Stimulated activated CD8-positive, alpha-beta memory T cell treated with anti-CD3 and anti-CD28 coated beads, Interleukin-12 subunit alpha, Interleukin-12 subunit beta, amount 100 ng/mL, for 4 hours (primary cell): ENCODE measurements around the gene ESRRA.
"Not testable (repeated sequence)": the region's sequence is repeated elsewhere in the genome, so short reads cannot be mapped to it uniquely, and the experiment has no call there.

ENCODE experiments used
- DNase-seq: peaks from one replicate; pipeline ENCODE4 v3.0.0-alpha.2; 2020; ENCODE audit warnings: low read depth

Gene ESRRA

DNA sequence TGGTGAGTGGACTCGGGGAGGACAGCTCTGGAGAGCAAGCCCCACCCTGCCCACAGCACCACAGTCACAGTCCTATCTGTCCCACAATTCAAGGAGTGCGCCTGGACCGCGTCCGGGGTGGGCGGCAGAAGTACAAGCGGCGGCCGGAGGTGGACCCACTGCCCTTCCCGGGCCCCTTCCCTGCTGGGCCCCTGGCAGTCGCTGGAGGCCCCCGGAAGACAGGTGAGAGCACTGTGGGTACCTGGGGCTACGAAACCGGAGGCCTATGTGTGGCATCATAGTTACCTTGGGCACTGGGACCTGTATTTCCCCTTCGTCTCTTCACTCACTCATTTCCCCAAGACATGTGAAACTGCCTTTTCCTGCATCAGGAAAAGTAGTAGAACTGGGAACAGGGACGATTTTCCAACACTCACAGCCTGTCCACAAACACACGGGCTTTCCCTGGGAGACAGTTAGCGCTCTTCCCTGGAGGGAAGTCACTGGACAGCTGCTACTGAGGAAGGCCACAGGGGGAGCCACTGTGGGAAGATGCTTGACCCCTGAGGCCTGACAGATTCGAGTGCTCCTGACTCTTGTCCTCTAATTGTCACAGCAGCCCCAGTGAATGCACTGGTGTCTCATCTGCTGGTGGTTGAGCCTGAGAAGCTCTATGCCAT is 9.0 kb downstream of the ESRRA start:
- DNase-seq = no peak

DNA sequence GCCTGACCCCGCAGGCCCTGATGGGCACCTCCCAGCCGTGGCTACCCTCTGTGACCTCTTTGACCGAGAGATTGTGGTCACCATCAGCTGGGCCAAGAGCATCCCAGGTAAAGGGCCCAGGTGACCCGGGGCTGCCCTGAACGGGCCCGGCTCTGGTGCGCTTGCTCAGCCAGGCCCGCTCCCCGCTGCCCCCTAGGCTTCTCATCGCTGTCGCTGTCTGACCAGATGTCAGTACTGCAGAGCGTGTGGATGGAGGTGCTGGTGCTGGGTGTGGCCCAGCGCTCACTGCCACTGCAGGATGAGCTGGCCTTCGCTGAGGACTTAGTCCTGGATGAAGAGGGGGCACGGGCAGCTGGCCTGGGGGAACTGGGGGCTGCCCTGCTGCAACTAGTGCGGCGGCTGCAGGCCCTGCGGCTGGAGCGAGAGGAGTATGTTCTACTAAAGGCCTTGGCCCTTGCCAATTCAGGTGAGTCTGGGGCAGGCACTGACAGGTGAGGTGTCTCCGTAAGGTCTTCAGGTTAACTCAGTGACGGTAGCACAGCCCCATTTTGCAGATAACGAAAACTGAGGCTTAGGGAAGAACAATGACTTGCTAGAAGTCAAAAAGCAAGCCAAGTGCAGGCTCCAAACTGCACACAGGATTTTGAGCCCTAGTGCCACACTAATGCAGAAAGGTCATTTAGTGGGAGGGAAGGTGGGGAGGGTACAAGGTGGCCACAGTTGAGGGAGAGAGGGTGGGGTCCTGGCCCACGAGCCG is 9.7 kb downstream of the ESRRA start:
- no peak for DNase-seq

DNA sequence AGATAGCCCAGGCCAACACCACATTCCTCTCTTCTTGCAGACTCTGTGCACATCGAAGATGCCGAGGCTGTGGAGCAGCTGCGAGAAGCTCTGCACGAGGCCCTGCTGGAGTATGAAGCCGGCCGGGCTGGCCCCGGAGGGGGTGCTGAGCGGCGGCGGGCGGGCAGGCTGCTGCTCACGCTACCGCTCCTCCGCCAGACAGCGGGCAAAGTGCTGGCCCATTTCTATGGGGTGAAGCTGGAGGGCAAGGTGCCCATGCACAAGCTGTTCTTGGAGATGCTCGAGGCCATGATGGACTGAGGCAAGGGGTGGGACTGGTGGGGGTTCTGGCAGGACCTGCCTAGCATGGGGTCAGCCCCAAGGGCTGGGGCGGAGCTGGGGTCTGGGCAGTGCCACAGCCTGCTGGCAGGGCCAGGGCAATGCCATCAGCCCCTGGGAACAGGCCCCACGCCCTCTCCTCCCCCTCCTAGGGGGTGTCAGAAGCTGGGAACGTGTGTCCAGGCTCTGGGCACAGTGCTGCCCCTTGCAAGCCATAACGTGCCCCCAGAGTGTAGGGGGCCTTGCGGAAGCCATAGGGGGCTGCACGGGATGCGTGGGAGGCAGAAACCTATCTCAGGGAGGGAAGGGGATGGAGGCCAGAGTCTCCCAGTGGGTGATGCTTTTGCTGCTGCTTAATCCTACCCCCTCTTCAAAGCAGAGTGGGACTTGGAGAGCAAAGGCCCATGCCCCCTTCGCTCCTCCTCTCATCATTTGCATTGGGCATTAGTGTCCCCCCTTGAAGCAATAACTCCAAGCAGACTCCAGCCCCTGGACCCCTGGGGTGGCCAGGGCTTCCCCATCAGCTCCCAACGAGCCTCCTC is 10.6 kb downstream of the ESRRA start:
- not testable (repeated sequence) for DNase-seq

DNA sequence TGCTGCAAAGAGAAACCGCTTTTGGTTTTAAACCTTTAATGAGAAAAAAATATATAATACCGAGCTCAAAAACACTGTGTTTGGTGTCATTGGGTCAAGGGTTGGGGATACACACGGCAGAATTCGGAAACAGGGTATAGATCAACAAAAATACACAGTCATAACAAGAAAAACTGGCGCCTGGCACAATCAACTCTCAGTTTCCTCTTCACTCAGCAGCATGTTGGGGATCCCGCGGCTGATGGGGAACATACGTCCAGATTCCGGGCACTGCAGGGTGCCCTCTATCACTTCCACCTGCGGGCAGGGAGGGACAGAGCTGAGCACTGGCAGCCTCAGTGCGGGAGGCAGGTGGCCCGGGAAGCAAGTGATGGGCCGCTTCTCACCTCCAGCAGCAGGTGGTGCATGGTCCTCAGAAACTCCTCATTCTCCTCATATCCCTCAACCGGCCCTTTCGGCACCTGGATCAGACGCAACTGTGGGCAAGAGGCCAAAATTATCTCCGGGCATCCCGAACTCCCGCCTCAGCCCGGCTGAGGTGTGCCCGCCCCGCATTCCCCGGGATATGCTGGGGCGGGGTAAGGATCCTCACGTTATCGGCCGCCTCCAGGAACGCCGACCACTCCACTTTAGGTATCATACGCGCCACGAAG is 11.5 kb downstream of the ESRRA start:
- no peak for DNase-seq

DNA sequence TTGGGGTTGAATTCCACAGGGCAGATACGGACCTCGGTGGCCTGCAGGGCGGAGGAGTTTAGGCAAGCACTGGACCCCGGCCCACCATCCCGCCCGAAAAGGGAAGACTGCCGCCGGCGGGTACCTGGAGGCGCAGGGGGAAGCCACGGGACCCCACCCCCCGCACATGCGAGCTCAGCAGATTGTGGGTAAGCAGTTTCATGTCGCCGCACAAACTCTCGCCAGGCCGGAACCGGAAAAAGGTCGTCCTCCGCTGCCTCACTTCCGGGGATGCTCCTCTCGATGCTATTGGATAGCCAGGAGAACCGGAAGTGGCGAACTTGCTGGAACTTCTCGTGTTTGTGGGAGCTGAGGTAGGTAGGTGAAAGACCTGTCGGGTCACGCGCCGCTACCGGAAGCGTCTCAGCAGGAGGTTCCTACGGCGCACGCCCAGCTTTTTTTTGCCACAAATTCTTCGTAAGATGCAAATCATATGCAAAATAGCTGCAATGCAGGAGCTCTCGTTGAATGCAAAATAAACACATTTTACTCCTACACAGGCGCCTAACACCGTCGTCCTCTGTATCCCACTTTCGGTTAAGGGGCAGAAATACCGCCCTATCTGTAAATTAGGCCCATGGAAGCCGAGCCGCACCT is 12.1 kb downstream of the ESRRA start, which contains the start of gene TRMT112:
TSS of gene TRMT112 (minus strand) at position 235 of the 636 bp plus-strand sequence. CDS start at position 202, 33 bp downstream.
- peak; percentile 90 for DNase-seq

DNA sequence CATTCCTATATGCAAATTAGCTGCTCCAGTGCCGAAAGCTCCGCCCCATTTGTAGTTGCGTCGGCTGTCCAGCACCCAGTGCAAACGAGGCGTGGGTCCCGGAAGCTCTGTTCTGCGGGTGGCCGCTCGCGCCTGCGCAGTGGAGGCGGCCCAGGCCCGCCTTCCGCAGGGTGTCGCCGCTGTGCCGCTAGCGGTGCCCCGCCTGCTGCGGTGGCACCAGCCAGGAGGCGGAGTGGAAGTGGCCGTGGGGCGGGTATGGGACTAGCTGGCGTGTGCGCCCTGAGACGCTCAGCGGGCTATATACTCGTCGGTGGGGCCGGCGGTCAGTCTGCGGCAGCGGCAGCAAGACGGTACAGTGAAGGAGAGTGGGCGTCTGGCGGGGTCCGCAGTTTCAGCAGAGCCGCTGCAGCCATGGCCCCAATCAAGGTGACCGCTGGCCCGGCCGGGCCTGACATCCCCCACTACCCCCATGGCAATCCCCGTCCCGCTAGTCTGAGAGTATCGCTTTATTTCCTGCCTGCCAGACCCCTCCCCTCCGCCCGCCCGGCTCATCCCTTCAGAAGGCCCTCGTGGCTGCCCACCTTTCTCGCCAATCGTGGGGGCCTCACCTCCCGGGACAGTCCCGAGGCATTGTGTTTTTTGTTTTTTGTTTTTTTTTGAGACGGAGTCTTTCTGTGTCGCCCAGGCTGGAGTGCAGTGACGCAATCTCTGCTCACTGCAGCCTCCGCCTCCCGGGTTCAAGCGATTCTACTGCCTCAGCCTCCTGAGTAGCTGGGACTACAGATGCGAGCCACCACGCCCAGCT is 12.8 kb downstream of the ESRRA start, which contains the start of gene PRDX5:
TSS of gene PRDX5 (plus strand) at position 161 of the 805 bp plus-strand sequence. CDS start at position 256, 95 bp downstream.
- DNase-seq = peak; percentile 93

DNA sequence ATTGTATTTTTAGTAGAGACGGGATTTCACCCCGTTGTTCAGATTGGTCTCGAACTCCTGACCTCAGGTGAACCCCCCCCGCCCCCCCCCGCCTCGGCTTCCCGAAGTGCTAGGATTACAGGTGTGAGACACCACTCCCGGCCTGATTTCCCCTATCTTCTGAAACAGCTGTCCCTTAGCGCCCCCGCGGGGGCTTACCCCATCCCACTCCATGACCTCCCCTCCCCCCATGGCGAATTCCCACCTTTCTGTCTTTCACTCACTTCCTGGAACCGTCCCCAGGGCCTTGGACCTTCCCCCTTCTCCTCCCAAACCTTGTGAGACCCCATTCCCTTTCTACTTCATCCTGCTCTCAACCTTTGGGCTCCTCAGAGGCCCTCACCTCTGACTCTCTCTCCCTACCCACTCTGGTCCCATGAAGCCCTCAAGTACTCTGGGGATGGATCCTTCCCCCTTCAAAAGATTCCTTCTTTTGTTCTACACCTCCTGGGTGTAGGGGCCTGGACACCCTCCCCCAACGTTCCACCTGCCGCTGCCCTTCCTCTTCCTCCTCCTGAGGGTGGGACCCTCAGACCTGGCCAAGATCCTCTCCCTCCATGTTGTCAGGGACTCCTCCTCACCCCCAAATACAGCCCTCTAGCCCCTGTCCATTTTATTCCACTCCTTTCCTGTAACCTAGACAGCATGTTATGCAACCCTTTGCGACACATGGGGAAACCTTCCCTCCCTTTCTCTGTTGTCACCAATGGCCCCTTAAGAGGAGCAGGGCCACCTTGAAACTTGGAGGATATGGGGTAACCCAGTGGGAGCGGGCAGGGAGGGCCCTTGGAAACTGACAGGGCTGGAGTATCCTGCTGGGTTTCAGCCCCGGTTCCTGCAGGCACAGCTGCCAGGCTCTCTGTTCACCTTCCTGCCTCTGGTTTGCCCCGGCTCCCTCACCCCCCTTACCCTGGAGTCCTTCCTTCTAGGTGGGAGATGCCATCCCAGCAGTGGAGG is 13.7 kb downstream of the ESRRA start:
- DNase-seq = no peak

DNA sequence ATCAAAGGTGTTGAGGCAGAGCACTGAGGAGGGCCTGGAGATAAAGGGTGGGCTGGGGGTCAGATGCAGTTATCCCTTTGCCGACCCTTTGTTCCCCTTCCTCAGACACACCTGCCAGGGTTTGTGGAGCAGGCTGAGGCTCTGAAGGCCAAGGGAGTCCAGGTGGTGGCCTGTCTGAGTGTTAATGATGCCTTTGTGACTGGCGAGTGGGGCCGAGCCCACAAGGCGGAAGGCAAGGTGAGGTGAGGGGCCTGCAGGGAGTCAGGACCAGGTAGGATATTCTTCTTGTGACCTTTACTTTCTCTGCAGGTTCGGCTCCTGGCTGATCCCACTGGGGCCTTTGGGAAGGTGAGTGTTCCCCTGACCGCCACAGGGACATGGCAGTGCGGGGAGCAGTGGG is 15.2 kb downstream of the ESRRA start:
- DNase-seq = no peak

DNA sequence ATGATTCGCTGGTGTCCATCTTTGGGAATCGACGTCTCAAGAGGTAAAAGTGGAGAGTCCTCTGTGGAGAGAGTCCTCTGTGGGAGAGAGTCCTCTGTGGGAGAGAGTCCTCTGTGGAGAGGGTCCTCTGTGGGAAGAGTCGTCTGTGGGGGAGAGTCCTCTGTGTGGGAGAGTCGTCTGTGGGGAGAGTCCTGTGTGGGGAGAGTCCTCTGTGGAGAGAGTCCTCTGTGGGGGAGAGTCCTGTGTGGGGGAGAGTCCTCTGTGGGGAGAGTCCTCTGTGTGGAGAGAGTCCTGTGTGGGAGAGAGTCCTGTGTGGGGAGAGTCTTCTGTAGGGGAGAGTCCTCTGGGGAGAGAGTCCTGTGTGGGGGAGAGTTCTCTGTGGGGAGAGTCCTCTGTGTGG is 15.7 kb downstream of the ESRRA start:
- no peak for DNase-seq

DNA sequence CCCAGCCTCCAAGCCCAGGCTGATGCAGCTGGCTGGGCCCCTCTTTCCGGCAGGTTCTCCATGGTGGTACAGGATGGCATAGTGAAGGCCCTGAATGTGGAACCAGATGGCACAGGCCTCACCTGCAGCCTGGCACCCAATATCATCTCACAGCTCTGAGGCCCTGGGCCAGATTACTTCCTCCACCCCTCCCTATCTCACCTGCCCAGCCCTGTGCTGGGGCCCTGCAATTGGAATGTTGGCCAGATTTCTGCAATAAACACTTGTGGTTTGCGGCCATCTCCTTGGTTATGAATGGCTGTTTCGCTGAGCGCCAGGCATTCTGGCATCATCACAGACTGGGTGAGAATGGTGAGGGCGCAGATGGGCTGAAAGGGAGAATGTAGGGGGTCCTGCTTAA is 16.2 kb downstream of the ESRRA start:
- no peak for DNase-seq

DNA sequence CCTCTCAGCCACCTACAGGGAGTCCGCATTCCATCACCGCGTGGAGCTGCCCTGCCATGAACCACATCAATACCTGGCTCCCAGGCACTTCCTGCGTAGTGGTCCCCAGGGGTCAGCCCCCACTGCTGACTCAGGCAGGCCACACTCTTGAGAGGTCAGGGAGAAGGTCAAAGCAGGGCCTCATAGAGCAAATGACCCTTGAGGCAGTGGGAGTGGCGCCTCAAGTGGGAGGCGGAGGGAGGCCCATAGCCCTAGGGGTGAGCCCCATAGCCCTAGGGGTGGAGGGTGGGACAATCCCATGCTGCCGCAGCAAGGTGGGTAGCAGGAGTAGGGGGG is 17.6 kb downstream of the ESRRA start:
- DNase-seq = no peak

DNA sequence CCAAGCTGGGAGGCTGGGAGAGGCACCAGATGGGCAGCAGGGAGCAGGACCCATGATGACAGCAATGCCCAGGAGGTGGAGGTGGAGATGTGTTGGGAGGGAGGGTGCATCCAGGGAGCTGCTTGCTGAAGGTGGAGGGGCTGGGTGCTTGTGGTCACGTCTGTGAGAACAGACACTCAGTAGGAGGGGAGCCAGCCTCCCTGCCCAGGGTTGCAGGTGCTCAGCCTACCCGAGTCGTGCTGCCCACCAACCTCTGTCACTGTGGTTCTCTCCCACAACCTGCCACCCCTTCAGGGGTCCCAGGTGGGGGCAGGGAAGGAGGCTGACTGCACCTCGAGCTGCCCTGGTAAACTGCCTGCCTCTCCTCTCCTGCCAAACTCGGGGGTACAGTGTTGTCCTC is 18.0 kb downstream of the ESRRA start:
- DNase-seq = no peak

DNA sequence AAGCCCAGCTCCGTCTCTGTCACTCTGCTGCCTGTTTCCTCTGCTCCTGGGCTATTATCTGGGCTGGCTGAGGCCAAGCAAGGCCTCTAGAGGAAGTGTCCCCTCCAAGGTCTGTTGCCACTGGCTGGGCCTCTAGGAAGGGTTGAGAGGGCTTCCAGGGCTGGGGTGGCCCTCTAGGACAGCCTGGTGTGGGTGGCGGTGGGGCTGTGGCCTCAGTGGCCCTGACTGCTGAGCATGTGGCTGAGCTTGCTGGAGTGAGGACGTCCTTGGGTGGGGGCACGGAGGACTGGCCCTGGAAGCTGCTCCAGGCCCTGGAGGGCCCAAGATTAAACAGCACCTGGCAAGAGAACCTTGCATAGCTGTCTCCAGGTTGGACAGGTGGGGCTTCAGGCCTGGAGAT is 18.7 kb downstream of the ESRRA start:
- DNase-seq = not testable (repeated sequence)

DNA sequence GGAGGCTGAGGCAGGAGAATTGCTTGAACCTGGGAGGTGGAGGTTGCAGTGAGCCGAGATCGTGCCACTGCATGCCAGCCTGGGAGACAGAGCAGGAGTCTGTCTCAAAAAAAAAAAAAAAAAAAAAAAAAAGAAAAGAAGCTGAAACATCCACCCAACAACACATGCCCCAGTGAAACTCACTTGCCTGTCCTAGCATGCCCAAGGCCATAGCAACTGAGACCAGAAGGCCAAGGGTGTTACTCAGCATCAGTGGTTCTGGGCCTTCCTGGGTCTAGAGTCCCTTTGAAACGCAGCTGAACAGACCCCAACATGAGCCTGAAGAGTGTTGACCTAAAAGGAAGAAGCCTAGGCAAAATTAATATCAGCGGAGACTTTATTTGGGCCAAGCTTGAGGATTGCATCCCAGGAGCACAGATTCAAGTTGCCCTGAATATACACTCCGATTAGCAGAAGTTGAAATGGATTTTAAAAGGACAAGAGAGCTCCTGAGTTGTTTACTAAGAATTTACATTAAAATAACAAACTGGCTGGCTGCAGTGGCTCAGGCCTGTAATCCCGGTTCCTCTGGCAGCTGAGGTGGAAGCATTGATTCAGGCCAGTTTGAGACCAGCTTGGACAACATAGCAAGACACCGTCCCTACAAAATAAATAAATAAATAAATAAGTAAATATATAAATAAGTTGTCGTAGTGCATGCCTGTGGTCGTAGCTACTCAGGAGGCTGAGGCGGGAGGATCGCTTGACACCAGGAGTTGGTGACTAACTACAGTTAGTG is 19.6 kb downstream of the ESRRA start:
- no peak for DNase-seq

DNA sequence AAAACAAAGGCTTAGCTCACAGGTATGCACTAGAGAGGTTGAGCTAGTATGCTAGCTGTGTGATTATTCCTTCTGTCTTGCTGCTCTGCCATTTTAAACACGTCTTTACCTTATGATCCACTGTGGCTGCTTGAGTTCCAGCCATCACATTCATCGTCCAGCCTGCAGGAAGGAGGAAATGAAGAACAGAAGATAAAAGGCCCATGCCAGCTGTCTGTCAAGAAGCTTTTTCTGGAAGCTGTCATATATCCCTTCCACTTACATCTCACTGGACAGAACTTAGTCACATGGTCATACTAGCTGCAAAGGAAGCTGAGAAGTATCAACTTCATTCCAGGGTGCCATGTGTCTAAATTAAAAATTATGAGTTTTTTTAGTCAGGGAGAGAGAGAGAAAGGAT is 22.1 kb downstream of the ESRRA start:
- DNase-seq = no peak

DNA sequence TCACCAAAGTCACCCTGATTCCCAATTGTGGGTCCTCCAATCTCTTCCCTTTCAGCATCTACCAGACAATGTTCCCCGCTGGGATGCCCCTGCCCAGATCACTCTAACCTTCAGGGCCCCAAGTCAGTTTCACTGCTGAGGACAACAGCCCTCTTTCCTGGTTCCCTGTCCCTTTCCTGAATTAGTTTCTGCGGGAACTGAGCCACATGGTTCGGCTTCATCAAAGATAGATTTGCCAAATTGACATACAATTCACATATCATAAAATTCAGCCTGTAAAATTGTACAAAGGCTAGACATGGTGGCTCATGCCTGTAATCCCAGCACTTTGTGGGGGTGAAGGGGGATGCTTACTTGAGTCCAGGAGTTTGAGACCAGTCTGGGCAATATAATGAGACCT is 22.7 kb downstream of the ESRRA start:
- DNase-seq = no peak

DNA sequence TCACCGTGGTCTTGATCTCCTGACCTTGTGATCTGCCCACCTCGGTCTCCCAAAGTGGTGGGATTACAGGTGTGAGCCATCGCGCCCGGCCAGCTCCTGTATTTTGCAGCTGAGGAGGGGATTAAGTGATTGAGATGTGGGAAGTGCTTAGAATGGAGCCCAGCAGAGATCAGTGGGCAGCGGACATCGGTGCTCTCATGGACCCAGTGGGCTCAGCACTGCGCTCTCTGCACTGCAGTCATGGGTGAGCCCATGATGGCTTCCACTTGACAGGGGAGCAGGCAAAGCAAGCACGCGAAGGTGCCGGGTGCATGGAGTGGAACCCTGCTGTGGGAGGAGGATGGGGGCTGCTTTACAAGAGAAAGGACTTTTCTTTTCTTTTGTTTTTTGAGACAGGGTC is 25.6 kb downstream of the ESRRA start:
- DNase-seq = no peak

DNA sequence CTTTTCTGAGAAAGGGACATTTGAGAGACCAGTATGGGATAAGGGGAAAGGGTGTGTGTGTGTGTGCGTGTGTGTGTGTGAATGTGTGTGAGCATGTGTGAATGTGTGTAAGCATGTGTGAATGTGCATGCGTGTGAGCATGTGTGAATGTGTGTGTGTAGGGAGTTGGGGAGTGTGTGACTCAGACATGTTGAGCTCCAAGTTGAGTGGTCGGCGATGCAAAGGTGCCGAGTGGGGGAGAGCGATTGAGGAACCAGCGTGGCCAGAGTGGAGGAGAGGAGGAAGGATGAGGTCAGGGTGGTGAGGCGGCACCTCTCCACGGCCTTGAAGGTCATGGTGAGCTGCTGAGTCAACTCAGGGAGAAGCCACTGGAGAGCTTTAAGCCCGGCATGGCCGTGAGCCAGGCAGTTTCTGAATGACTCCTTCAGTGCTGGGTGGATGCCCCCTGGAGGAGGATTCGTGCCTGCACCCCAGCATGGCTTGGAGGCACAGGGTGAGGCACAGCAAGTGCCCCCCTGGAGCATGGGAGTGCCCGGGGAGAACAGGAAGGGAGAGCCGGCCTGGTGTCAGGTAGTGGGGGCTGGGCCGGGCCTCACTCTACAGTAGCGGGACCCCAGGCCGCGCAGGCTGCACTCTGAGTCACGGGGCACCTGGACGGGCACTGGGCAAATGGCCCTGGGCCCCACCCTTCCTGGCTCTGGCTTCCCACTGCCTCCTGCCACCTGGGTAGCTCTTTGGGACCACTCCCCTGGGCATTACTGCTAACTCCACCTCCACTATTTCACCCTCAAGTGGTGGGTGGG is 26.4 kb downstream of the ESRRA start:
- DNase-seq = peak; percentile 55
